Neural cell (in vitro differentiated cells): Measurements from ENCODE around the gene SLC24A3. TPM values are rescaled to one million over a fixed set of nuclear protein-coding genes. Genes with fewer than 3 reads are reported as not detected.

Source experiments
- H2AFZ ChIP-seq: fragments of 200-600, 300-800 bp; sonication (generic), shearing (Covaris generic); 2 replicates; pipeline ENCODE4 v1.6.0; 2014; ENCODE audit warnings: low read depth, mild to moderate bottlenecking, antibody characterized with exemption, low read length, moderate library complexity
- H3F3A ChIP-seq: fragments of 200-600 bp; shearing (Covaris generic); 2 replicates; pipeline ENCODE4 v1.6.1; 2016; ENCODE audit warnings: mild to moderate bottlenecking, moderate library complexity, mixed read lengths, antibody characterized with exemption, low read length; ENCODE audit not compliant: insufficient read depth, poor library complexity, severe bottlenecking
- H3K27ac ChIP-seq: fragments of 200-600, 300-800 bp; sonication (generic), shearing (Covaris generic); 2 replicates; pipeline ENCODE4 v1.5.1; 2014; ENCODE audit warnings: mild to moderate bottlenecking, low read length, moderate library complexity
- H3K27me3 ChIP-seq: fragments of 300-800, 200-600 bp; sonication (generic), shearing (Covaris generic); 2 replicates; pipeline ENCODE4 v1.6.0; 2014; ENCODE audit warnings: mild to moderate bottlenecking, low read depth, low read length, moderate library complexity; ENCODE audit not compliant: insufficient read depth
- H3K36me3 ChIP-seq: fragments of 300-800, 200-600 bp; sonication (generic), shearing (Covaris generic); 2 replicates; pipeline ENCODE4 v1.5.1; 2014; ENCODE audit warnings: mild to moderate bottlenecking, antibody characterized with exemption, low read length, moderate library complexity; ENCODE audit not compliant: insufficient read depth
- H3K4me2 ChIP-seq: fragments of 300-800, 200-600 bp; sonication (generic), shearing (Covaris generic); 2 replicates; pipeline ENCODE4 v1.6.0; 2014; ENCODE audit warnings: mild to moderate bottlenecking, low read length
- H3K4me3 ChIP-seq: fragments of 300-800, 200-600 bp; sonication (generic), shearing (Covaris generic); 2 replicates; pipeline ENCODE4 v1.5.1; 2014; ENCODE audit warnings: mild to moderate bottlenecking, low read length, moderate library complexity
- H3K79me2 ChIP-seq: fragments of 200-600 bp; shearing (Covaris generic); replicated peaks from 2 replicates; pipeline ENCODE4 v1.6.0; 2014; ENCODE audit warnings: mild to moderate bottlenecking, low read length, moderate library complexity; ENCODE audit not compliant: insufficient read depth
- H3K9ac ChIP-seq: fragments of 300-800, 200-600 bp; sonication (generic), shearing (Covaris generic); 2 replicates; pipeline ENCODE4 v1.6.1; 2016; ENCODE audit warnings: mild to moderate bottlenecking, low read length, mixed read lengths
- H3K9me2 ChIP-seq: fragments of 200-600 bp; shearing (Covaris generic); 2 replicates; pipeline ENCODE4 v1.6.1; 2016; ENCODE audit warnings: mild to moderate bottlenecking, low read length, mixed read lengths; ENCODE audit not compliant: insufficient read depth
- H3K9me3 ChIP-seq: fragments of 200-600, 300-800 bp; sonication (generic), shearing (Covaris generic); 2 replicates; pipeline ENCODE4 v1.6.1; 2016; ENCODE audit warnings: mild to moderate bottlenecking, mixed run types, low read length, moderate library complexity, mixed read lengths
- H4K20me1 ChIP-seq: fragments of 200-600 bp; shearing (Covaris generic); 2 replicates; pipeline ENCODE4 v1.6.1; 2016; ENCODE audit warnings: mild to moderate bottlenecking, mixed run types; ENCODE audit not compliant: insufficient read depth
- EP300 ChIP-seq: fragments of 450-650 bp; conservative IDR thresholded peaks from 2 replicates; pipeline ENCODE4 v1.6.1; 2014; ENCODE audit warnings: antibody characterized with exemption, mild to moderate bottlenecking, moderate library complexity; ENCODE audit not compliant: poor library complexity, severe bottlenecking
- EZH2 ChIP-seq: fragments of 200-600, 300-800 bp; shearing (Covaris generic), sonication (generic); IDR thresholded peaks from 2 replicates; pipeline ENCODE4 v1.6.1; 2014; ENCODE audit warnings: antibody characterized with exemption, low read length, borderline replicate concordance, mild to moderate bottlenecking; ENCODE audit not compliant: insufficient read depth, poor library complexity, severe bottlenecking
- MXI1 ChIP-seq: fragments of 450-650 bp; conservative IDR thresholded peaks from 2 replicates; pipeline ENCODE4 v1.6.1; 2014; ENCODE audit warnings: antibody characterized with exemption, mild to moderate bottlenecking; ENCODE audit not compliant: poor library complexity, severe bottlenecking
- POLR2AphosphoS5 ChIP-seq: IDR thresholded peaks from 2 replicates; pipeline ENCODE4 v1.6.1; 2012
- RAD21 ChIP-seq: fragments of 450-650 bp; conservative IDR thresholded peaks from 2 replicates; pipeline ENCODE4 v1.6.1; 2014; ENCODE audit warnings: antibody characterized with exemption, mild to moderate bottlenecking, moderate library complexity
- SMC3 ChIP-seq: fragments of 450-650 bp; conservative IDR thresholded peaks from 2 replicates; pipeline ENCODE4 v1.6.1; 2014; ENCODE audit warnings: antibody characterized with exemption, mild to moderate bottlenecking, moderate library complexity; ENCODE audit not compliant: poor library complexity
- TAF1 ChIP-seq: IDR thresholded peaks from 2 replicates; pipeline ENCODE4 v1.6.1; 2012; ENCODE audit warnings: low read depth
- polyA plus RNA-seq: library from polyadenylated mRNA; depleted of rRNA; stranded (reverse); fragments of >200 nt; gene quantifications from 2 replicates; pipeline ENCODE4 v1.2.3, GENCODE V29; 2014
- TF ChIP-seq, protein P1 (sequence below): IDR thresholded peaks from 2 replicates; pipeline ENCODE4 v1.6.1; 2012; ENCODE audit warnings: borderline replicate concordance

The SLC24A3 gene
- polyA plus RNA-seq, 1 donor from 2014 or later = 6.5 TPM

DNA sequence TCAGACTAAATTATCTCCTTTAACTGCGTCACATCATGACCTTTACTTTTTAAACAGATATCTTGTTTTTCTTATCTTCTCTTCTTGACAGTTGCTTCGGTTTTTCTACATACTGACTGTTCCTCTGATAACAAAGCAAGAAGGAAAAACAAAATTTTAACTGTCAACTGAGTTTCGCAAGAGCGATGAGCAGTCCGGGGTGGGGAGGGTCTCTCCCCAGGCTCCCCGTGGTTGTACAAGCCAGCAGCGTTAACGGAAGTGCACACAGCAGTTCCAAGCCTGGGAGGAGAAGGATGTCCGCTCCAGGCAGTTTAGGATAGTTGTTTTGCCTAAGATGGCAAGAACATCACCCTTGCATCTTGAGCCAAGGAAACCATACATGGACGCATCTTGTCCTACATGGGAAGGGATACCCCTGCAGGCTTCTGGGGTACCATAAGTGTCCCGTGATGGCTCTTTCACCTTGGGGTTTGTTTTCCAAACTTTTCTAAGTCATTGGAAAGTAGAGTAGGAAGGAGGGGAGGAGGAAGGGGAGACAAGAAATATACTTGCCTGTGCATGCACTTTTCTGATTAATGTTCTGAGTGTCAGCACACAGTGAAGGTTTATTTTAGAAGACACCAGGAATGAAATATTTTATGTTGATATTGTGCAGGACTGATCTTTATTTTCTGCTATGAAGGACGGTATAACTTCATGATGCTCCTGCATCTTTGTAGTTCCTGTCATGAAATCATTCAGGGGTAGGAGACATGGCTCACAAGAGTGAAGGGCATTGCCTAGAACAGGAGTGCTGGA is 20.8 kb downstream of the SLC24A3 start:
- Histone ChIP-seq H3K36me3 (no peaks in the 10 kb centered on the region), H3K9me3 (no peaks in the 10 kb centered on the region)
- TF ChIP-seq, protein P1, sequence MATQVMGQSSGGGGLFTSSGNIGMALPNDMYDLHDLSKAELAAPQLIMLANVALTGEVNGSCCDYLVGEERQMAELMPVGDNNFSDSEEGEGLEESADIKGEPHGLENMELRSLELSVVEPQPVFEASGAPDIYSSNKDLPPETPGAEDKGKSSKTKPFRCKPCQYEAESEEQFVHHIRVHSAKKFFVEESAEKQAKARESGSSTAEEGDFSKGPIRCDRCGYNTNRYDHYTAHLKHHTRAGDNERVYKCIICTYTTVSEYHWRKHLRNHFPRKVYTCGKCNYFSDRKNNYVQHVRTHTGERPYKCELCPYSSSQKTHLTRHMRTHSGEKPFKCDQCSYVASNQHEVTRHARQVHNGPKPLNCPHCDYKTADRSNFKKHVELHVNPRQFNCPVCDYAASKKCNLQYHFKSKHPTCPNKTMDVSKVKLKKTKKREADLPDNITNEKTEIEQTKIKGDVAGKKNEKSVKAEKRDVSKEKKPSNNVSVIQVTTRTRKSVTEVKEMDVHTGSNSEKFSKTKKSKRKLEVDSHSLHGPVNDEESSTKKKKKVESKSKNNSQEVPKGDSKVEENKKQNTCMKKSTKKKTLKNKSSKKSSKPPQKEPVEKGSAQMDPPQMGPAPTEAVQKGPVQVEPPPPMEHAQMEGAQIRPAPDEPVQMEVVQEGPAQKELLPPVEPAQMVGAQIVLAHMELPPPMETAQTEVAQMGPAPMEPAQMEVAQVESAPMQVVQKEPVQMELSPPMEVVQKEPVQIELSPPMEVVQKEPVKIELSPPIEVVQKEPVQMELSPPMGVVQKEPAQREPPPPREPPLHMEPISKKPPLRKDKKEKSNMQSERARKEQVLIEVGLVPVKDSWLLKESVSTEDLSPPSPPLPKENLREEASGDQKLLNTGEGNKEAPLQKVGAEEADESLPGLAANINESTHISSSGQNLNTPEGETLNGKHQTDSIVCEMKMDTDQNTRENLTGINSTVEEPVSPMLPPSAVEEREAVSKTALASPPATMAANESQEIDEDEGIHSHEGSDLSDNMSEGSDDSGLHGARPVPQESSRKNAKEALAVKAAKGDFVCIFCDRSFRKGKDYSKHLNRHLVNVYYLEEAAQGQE = no peak
- TF ChIP-seq SMC3 = no peak

DNA sequence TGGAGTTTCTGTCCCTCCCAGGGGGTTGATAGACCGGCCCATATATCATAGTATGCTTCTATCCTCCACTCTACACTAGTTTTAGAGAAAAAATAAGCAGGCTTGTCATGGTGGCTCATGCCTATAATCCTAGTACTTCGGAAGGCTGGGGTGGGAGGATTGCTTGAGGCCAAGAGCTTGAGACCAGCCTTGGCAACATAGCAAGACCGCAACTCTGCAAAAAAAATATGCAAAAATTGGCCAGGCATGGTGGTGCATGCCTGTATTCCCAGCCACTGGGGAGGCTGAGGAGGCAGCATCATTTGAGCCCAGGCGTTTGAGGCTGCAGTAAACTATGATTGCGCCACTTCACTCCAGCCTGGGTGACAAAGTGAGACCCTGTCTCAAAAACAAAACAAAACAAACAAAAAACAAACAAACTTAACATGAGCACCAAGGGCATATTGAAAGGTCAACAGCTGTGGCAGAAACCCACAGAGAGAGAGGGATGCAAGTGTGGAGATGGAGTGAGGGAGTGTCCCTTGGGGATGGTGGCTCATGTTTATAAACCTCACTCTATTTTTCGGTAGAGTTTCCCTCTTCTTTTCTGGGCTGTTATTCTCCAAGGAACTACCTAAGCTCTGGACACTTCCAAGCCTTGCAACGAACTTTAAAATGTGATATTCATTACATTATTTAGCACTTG is 24.1 kb downstream of the SLC24A3 start:
- no peak overlapping the region for H3K4me2 ChIP-seq
- H3K9ac ChIP-seq = no peak overlapping the region
- no peaks in the 10 kb centered on the region for H3K9me2 ChIP-seq
- no peak overlapping the region for H3K27ac ChIP-seq
- no peaks in the 10 kb centered on the region for H4K20me1 ChIP-seq
- no peak overlapping the region for H2AFZ ChIP-seq
- no peaks in the 10 kb centered on the region for H3F3A ChIP-seq
- no peaks in the 10 kb centered on the region for H3K36me3 ChIP-seq
- no peak overlapping the region for H3K4me3 ChIP-seq
- H3K27me3 ChIP-seq = no peaks in the 10 kb centered on the region
- no peaks in the 10 kb centered on the region for H3K9me3 ChIP-seq
- no peaks in the 10 kb centered on the region for H3K79me2 ChIP-seq
- TF ChIP-seq EZH2 (no peak), POLR2AphosphoS5 (no peak), SMC3 (no peak), MXI1 (no peak), RAD21 (no peak), EP300 (no peak), TAF1 (no peak)
- TF ChIP-seq, protein P1 = no peak

More for the DNA sequence above, 20.8 kb downstream of the SLC24A3 start:
- Histone ChIP-seq H3K27me3 (no peaks in the 10 kb centered on the region), H3F3A (no peaks in the 10 kb centered on the region), H3K27ac (no peak overlapping the region), H4K20me1 (no peaks in the 10 kb centered on the region), H3K9me2 (no peaks in the 10 kb centered on the region), H3K4me3 (no peak overlapping the region), H3K9ac (no peak overlapping the region), H3K79me2 (no peaks in the 10 kb centered on the region), H2AFZ (no peak overlapping the region), H3K4me2 (no peak overlapping the region)
